ENCODE data around the gene NGDN. TPM values are rescaled to one million over a fixed set of nuclear protein-coding genes. Genes with fewer than 3 reads are reported as not detected.

The NGDN gene
- total RNA-seq, 1 donor from 2014 or later, result 67.4 TPM

- no peak for TF ChIP-seq CTCF (IDR thresholded peaks at IDR 0.05; ENCODE audit: insufficient read depth, low read length, severe bottlenecking)
- Histone ChIP-seq H3K27me3 (ENCODE audit: control insufficient read depth, insufficient read depth, low read length) (no peaks in the 10 kb centered on the region), H3K4me3 (ENCODE audit: low read depth, low read length) (no peak overlapping the region), H3K36me3 (ENCODE audit: control insufficient read depth, insufficient read depth, low read length) (peaks cover 2% of the 10 kb centered on the region)
- no peak for FAIRE-seq
- DNase-seq (ENCODE audit: low read depth), result no peak
These were observed 52.5 kb downstream of the NGDN start for GRCh38 chr14:23521785-23522640.

- TF ChIP-seq CTCF (IDR thresholded peaks at IDR 0.05; ENCODE audit: insufficient read depth, low read length, severe bottlenecking), result no peak
- Histone ChIP-seq H3K4me3 (ENCODE audit: low read depth, low read length) (no peak overlapping the region), H3K36me3 (ENCODE audit: control insufficient read depth, insufficient read depth, low read length) (peaks cover 2% of the 10 kb centered on the region), H3K27me3 (ENCODE audit: control insufficient read depth, insufficient read depth, low read length) (no peaks in the 10 kb centered on the region)
- DNase-seq (ENCODE audit: low read depth), result no peak
- FAIRE-seq, result no peak
These were observed 53.2 kb downstream of the NGDN start for GRCh38 chr14:23522643-23523198.

- H3K27me3 ChIP-seq (ENCODE audit: control insufficient read depth, insufficient read depth, low read length), result no peaks in the 10 kb centered on the region
- DNase-seq (ENCODE audit: low read depth) (no peak), FAIRE-seq (no peak)
- no peak overlapping the region for H3K4me3 ChIP-seq (ENCODE audit: low read depth, low read length)
- TF ChIP-seq CTCF (IDR thresholded peaks at IDR 0.05; ENCODE audit: insufficient read depth, low read length, severe bottlenecking), result no peak
- peaks cover 2% of the 10 kb centered on the region for H3K36me3 ChIP-seq (ENCODE audit: control insufficient read depth, insufficient read depth, low read length)
These were observed 53.9 kb downstream of the NGDN start for GRCh38 chr14:23523229-23524016.

GRCh38 chr14:23524954-23525353 is 55.5 kb downstream of the NGDN start:
- H3K27me3 ChIP-seq (ENCODE audit: control insufficient read depth, insufficient read depth, low read length), result no peaks in the 10 kb centered on the region
- peaks cover 2% of the 10 kb centered on the region for H3K36me3 ChIP-seq (ENCODE audit: control insufficient read depth, insufficient read depth, low read length)
- TF ChIP-seq CTCF (IDR thresholded peaks at IDR 0.05; ENCODE audit: insufficient read depth, low read length, severe bottlenecking), result no peak
- H3K4me3 ChIP-seq (ENCODE audit: low read depth, low read length), result no peak overlapping the region
- FAIRE-seq (no peak), DNase-seq (ENCODE audit: low read depth) (no peak)

GRCh38 chr14:23525611-23526010 is 56.1 kb downstream of the NGDN start:
- DNase-seq (ENCODE audit: low read depth) (no peak), FAIRE-seq (no peak)
- peaks cover 2% of the 10 kb centered on the region for H3K36me3 ChIP-seq (ENCODE audit: control insufficient read depth, insufficient read depth, low read length)
- TF ChIP-seq CTCF (IDR thresholded peaks at IDR 0.05; ENCODE audit: insufficient read depth, low read length, severe bottlenecking), result no peak
- no peaks in the 10 kb centered on the region for H3K27me3 ChIP-seq (ENCODE audit: control insufficient read depth, insufficient read depth, low read length)
- no peak overlapping the region for H3K4me3 ChIP-seq (ENCODE audit: low read depth, low read length)

Other genes with a start within 250 kb of the NGDN start
- not detected in 2 replicates for gene RNF212B, start 231.8 kb upstream of the NGDN start, total RNA-seq
- gene HOMEZ, start 183.6 kb upstream of the NGDN start, total RNA-seq, result 5.0 and 6.3 TPM in 2 replicates
- 2.9 and 3.4 TPM in 2 replicates for gene PPP1R3E, start 166.8 kb upstream of the NGDN start, total RNA-seq
- gene BCL2L2, start 162.9 kb upstream of the NGDN start, total RNA-seq, result 25.0 and 31.7 TPM in 2 replicates
- gene PABPN1, start 148.2 kb upstream of the NGDN start, total RNA-seq, result 114 and 134 TPM in 2 replicates
- 0.79 and 0.90 TPM in 2 replicates for gene SLC22A17, start 116.8 kb upstream of the NGDN start, total RNA-seq
- 2.4 and 5.4 TPM in 2 replicates for gene EFS, start 104.5 kb upstream of the NGDN start, total RNA-seq
- not detected in 2 replicates for gene IL25, start 96.9 kb upstream of the NGDN start, total RNA-seq
- gene CMTM5, start 92.7 kb upstream of the NGDN start, total RNA-seq, result not detected in 2 replicates
- gene MYH6, start 61.4 kb upstream of the NGDN start, total RNA-seq, result not detected in 2 replicates
- gene MYH7, start 34.0 kb upstream of the NGDN start, total RNA-seq, result not detected in 2 replicates
- 0.13 and 0.26 TPM in 2 replicates for gene ZFHX2, start 82.1 kb downstream of the NGDN start, total RNA-seq
- gene THTPA, start 86.6 kb downstream of the NGDN start, total RNA-seq, result 3.6 and 4.5 TPM in 2 replicates
- gene AP1G2, start 98.1 kb downstream of the NGDN start, total RNA-seq, result 40.5 and 44.4 TPM in 2 replicates
- not detected in 2 replicates for gene JPH4, start 109.1 kb downstream of the NGDN start, total RNA-seq
- not detected in 2 replicates for gene DHRS2, start 166.7 kb downstream of the NGDN start, total RNA-seq

All from bronchial epithelial cell (primary cell).